SK-N-SH (cell line): ENCODE measurements around the gene NCF2. TPM values are rescaled to one million over a fixed set of nuclear protein-coding genes. Genes with fewer than 3 reads are reported as not detected.

Source experiments
- CTCF ChIA-PET: fragments of 300-600, 350-600 bp; formaldehyde crosslinking; extraction: SDS; loops from one replicate; lab custom pipeline; 2021; lab: Yijun Ruan, JAX
- POLR2A ChIA-PET: fragments of 350-600 bp; sonication (Branson Sonifier 250); formaldehyde crosslinking; extraction: SDS; loops from one replicate; lab custom pipeline; 2020; ENCODE audit warnings: antibody characterized with exemption, inconsistent platforms; lab: Yijun Ruan, JAX
- DNase-seq: peaks from one replicate; pipeline ENCODE4 v3.0.0; 2012
- H2AFZ ChIP-seq: fragments of 200-600 bp; sonication (generic); 2 replicates; pipeline ENCODE4 v1.8.1; 2016; ENCODE audit warnings: antibody characterized with exemption, mild to moderate bottlenecking, low read depth
- H3F3A ChIP-seq: fragments of 200-600 bp; sonication (generic); replicated peaks from 2 replicates; pipeline ENCODE3; 2016; ENCODE audit warnings: antibody characterized with exemption, mild to moderate bottlenecking; ENCODE audit not compliant: insufficient read depth
- H3K27ac ChIP-seq, 2 experiments: fragments of 200-500 bp in 1 of 2; fragments of 200-600 bp in 1 of 2; sonication (Bioruptor generic) in 1 of 2; sonication (generic), shearing (Covaris generic) in 1 of 2; 2 replicates each; pipeline versions ENCODE4 v1.5.1 to v1.6.1; 2014 to 2016; ENCODE audit warnings: low read depth in 2 of 2, inconsistent platforms in 1 of 2, low read length in 1 of 2, mild to moderate bottlenecking in 1 of 2, mixed read lengths in 1 of 2
- H3K27me3 ChIP-seq: fragments of 200-600 bp; sonication (generic), shearing (Covaris generic); 2 replicates; pipeline ENCODE4 v1.6.1; 2016; ENCODE audit warnings: mixed run types; ENCODE audit not compliant: insufficient read depth
- H3K36me3 ChIP-seq, 2 experiments: fragments of 200-500 bp in 1 of 2; fragments of 200-600 bp in 1 of 2; sonication (Bioruptor generic) in 1 of 2; sonication (generic) in 1 of 2; replicated peaks in 1 of 2; 2 replicates each; pipeline versions ENCODE3 to v1.5.1; 2014 to 2016; ENCODE audit warnings: low read length in 1 of 2, mild to moderate bottlenecking in 1 of 2; ENCODE audit not compliant: insufficient read depth in 2 of 2, control insufficient read depth in 1 of 2
- H3K4me1 ChIP-seq, 2 experiments: fragments of 200-500 bp in 1 of 2; fragments of 200-600 bp in 1 of 2; sonication (Bioruptor generic) in 1 of 2; sonication (generic), shearing (Covaris generic) in 1 of 2; 2 replicates each; pipeline versions ENCODE4 v1.5.1 to v1.6.1; 2014 to 2016; ENCODE audit warnings: low read depth in 1 of 2, low read length in 1 of 2, mixed run types in 1 of 2; ENCODE audit not compliant: insufficient read depth in 2 of 2, control insufficient read depth in 1 of 2
- H3K4me2 ChIP-seq: fragments of 200-600 bp; sonication (generic), shearing (Covaris generic); 2 replicates; pipeline ENCODE4 v1.6.1; 2017; ENCODE audit warnings: mixed run types
- H3K4me3 ChIP-seq, 2 experiments: fragments of 200-500 bp in 1 of 2; fragments of 200-600 bp in 1 of 2; sonication (Bioruptor generic) in 1 of 2; sonication (generic), shearing (Covaris generic) in 1 of 2; 2 replicates each; pipeline versions ENCODE4 v1.5.1 to v1.8.1; 2014 to 2016; ENCODE audit warnings: low read depth in 2 of 2, inconsistent platforms in 1 of 2, low read length in 1 of 2, mild to moderate bottlenecking in 1 of 2, mixed read lengths in 1 of 2, moderate library complexity in 1 of 2
- H3K79me2 ChIP-seq: fragments of 200-600 bp; sonication (generic); 2 replicates; pipeline ENCODE4 v1.8.1; 2017; ENCODE audit warnings: mild to moderate bottlenecking; ENCODE audit not compliant: insufficient read depth
- H3K9ac ChIP-seq: fragments of 200-600 bp; sonication (generic); 2 replicates; pipeline ENCODE4 v1.6.1; 2017; ENCODE audit warnings: mixed run types
- H3K9me2 ChIP-seq: fragments of 200-600 bp; sonication (generic); 2 replicates; pipeline ENCODE4 v1.6.1; 2017; ENCODE audit warnings: mixed run types
- H3K9me3 ChIP-seq: fragments of 200-600 bp; sonication (generic); 2 replicates; pipeline ENCODE4 v1.6.1; 2017; ENCODE audit warnings: mixed run types, mild to moderate bottlenecking, moderate library complexity
- H4K20me1 ChIP-seq: fragments of 200-600 bp; sonication (generic); 2 replicates; pipeline ENCODE4 v1.6.1; 2017; ENCODE audit warnings: mild to moderate bottlenecking, mixed run types; ENCODE audit not compliant: insufficient read depth
- CTCF ChIP-seq: fragments of 200-600 bp; sonication (generic); IDR thresholded peaks from 2 replicates; pipeline ENCODE4 v1.6.1; 2017; ENCODE audit warnings: antibody characterized with exemption, mild to moderate bottlenecking, moderate library complexity
- ELF1 ChIP-seq: IDR thresholded peaks from 2 replicates; pipeline ENCODE4 v1.4.0; 2012
- MAX ChIP-seq: IDR thresholded peaks from 2 replicates; pipeline ENCODE4 v1.4.0; 2012; ENCODE audit warnings: low read depth
- NRF1 ChIP-seq: IDR thresholded peaks from 2 replicates; pipeline ENCODE4 v1.6.1; 2012; ENCODE audit warnings: low read depth, mild to moderate bottlenecking, low read length
- TCF12 ChIP-seq: IDR thresholded peaks from 2 replicates; pipeline ENCODE4 v1.4.0; 2012
- USF2 ChIP-seq: fragments of 150-350 bp; IDR thresholded peaks from 2 replicates; pipeline ENCODE4 v1.6.1; 2017; ENCODE audit warnings: antibody characterized with exemption, low read length, low read depth, borderline replicate concordance
- YY1 ChIP-seq: IDR thresholded peaks from 2 replicates; pipeline ENCODE4 v1.4.0; 2012; ENCODE audit warnings: low read depth, mild to moderate bottlenecking
- WGBS: methylation state at CpG from one replicate; pipeline ENCODE4 v1.1.6; 2017; ENCODE audit warnings: low lambda C conversion rate; 5-methylcytosine and 5-hydroxymethylcytosine counted together
- polyA plus RNA-seq, 3 experiments: library from polyadenylated mRNA; depleted of rRNA; stranded (reverse); fragments of >200 nt; gene quantifications; 2 replicates each; pipeline ENCODE4 v1.2.3, GENCODE V29; 2012

Gene NCF2
- polyA plus RNA-seq (2012; rRNA removed): 2.0 and 6.0 TPM in 2 replicates
- polyA plus RNA-seq (2012; cell fraction: cytosol; rRNA removed): 2.7 and 2.8 TPM in 2 replicates
- 2.1 and 3.1 TPM in 2 replicates for polyA plus RNA-seq (2012; cell fraction: nucleus; rRNA removed)

- no peak within 1 kb of the TSS for H2AFZ ChIP-seq
Observed at GRCh38 chr1:183590244-183591191, at the start of gene NCF2. NCF2 (minus strand) TSS chr1:183590459; CDS start chr1:183590329, 130 bp downstream.

More at GRCh38 chr1:183590244-183591191, at the start of gene NCF2:
- Histone ChIP-seq H3K4me2 (no peak within 1 kb of the TSS), H3K4me3 (no peak within 1 kb of the TSS), H3K9me3 (no peaks in the 10 kb centered on the region), H3K27ac (no peak within 1 kb of the TSS), H3K9ac (no peak within 1 kb of the TSS), H3K79me2 (no peaks in the 10 kb centered on the region), H3F3A (no peaks in the 10 kb centered on the region), H3K9me2 (no peaks in the 10 kb centered on the region), H3K27me3 (no peaks in the 10 kb centered on the region), H3K4me1 (no peaks in the 10 kb centered on the region), H4K20me1 (no peaks in the 10 kb centered on the region), H3K36me3 (no peaks in the 10 kb centered on the region)
- TF ChIP-seq YY1 (no peak), TCF12 (no peak), USF2 (no peak), CTCF (no peak), MAX (no peak), ELF1 (no peak), NRF1 (no peak)
- 86% methylated on average over 6 of the region's 6 CpGs for WGBS
- POLR2A ChIA-PET: no interaction called here
- CTCF ChIA-PET: no interaction called here
- no peak for DNase-seq
